ENCODE measurements around the gene MAPRE3. TPM values are rescaled to one million over a fixed set of nuclear protein-coding genes. Genes with fewer than 3 reads are reported as not detected.

Gene MAPRE3
- total RNA-seq, 2 donors from 2014 or later: 5.0 to 5.8 TPM

DNA sequence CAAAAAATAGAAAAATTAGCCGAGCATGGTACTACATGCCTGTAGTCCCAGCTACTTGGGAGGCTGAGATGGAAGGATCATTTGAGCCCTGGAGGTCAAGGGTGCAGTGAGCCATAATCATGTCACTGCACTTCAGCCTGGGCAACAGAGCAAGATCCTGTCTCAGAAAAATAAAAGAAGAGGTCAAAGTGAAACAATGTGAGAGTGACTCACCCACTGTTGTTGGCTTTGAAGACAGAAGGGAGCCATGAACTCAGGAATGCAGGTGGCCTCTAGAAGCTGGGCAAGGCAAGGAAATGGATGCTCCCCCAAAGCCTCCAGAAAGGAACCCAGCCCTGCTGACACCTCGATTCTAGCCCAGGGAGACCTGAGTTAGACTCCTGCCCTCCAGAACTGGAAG lies 58.6 kb downstream of the MAPRE3 start:
- Mint-ChIP-seq H3K27me3 (no peaks in the 10 kb centered on the region), H3K36me3 (ENCODE audit: low read depth) (no peaks in the 10 kb centered on the region), H3K4me1 (peaks cover 29% of the 10 kb centered on the region), H3K4me3 (no peak overlapping the region), H3K27ac (no peak overlapping the region)
- H3K9me3 ChIP-seq (ENCODE audit: control insufficient read depth, low read length, poor library complexity, severe bottlenecking): no peaks in the 10 kb centered on the region
- DNase-seq (no peak), ATAC-seq (no peak)

DNA sequence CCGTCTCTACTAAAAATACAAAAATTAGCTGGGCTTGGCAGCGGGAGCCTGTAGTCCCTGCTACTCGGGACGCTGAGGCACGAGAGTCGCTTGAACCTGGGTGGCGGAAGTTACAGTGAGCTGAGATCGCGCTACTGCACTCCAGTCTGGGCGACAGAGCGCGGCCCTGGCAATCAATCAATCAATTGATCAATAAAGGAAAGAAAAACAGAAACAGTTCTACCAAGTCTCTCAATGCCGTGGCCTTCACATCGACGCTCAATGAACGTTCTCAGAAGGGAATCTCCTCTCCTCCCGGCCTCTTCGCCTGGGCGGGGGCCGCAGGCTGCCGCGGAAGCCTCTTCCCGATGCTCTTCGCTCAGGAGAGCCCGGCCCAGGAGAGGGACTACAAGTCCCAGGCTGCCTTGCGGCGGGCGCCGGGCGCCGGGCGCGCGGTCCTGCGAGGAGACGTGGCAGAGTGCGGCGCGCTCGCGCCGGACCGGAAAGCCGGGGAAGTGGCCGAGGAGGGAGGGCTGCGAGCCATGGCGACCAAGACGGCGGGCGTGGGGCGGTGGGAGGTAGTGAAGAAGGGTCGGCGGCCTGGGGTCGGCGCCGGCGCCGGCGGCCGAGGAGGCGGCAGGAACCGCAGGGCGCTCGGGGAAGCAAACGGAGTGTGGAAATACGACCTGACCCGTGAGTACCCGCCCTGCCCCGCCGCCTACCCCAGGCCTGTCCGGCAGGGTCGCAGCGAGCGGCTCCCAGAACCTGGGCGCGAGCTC lies 62.2 kb downstream of the MAPRE3 start, which contains the start of gene TMEM214:
TSS of gene TMEM214 (plus strand) at position 471 of the 758 bp plus-strand sequence. CDS start at position 522, 51 bp downstream.
- ATAC-seq: peak; percentile 98

DNA sequence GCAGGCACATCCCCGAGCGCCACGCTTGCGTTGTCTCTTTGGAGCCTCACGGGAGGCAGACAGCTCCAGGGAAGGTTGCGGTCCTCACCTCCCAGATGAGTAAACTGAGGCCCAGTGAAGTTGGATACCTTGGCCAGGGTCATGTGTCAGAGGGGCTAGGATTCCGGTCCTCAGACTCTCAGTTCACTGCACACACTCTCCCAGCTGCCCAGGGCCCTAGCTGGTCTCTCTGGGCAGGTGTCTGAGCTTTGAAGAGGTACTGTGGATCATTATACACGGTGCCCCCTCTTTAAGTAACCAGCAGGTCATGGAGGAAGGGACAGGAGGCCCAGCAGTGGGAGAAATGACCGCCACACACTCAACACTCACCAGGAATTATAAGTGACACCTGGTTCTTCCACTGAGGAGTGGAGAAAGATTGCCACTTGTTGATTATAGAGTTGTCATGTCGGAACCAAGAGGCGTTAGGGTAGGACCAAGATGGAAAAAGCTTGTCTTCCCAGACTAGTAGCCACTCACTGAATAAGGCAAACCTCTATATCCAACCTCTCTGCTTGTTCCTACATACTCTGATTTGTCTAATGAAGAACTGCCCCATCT lies 62.9 kb downstream of the MAPRE3 start:
- no peaks in the 10 kb centered on the region for H3K9me3 ChIP-seq (ENCODE audit: control insufficient read depth, low read length, poor library complexity, severe bottlenecking)
- H3K36me3 Mint-ChIP-seq (ENCODE audit: low read depth): no peaks in the 10 kb centered on the region
- H3K27ac Mint-ChIP-seq: peak overlapping the region; percentile 88
- H3K4me1 Mint-ChIP-seq: peaks cover 35% of the 10 kb centered on the region
- no peak for DNase-seq
- peak overlapping the region; percentile 96 for H3K4me3 Mint-ChIP-seq
- ATAC-seq: no peak
- no peaks in the 10 kb centered on the region for H3K27me3 Mint-ChIP-seq

More for the DNA sequence above, 62.2 kb downstream of the MAPRE3 start, which contains the start of gene TMEM214:
- H3K4me1 Mint-ChIP-seq: peaks cover 39% of the 10 kb centered on the region
- peak; percentile 62 to 72 (median 68) for DNase-seq
- peak within 1 kb of the TSS; percentile 96 for H3K4me3 Mint-ChIP-seq
- no peaks in the 10 kb centered on the region for H3K36me3 Mint-ChIP-seq (ENCODE audit: low read depth)
- H3K9me3 ChIP-seq (ENCODE audit: control insufficient read depth, low read length, poor library complexity, severe bottlenecking): no peaks in the 10 kb centered on the region
- no peaks in the 10 kb centered on the region for H3K27me3 Mint-ChIP-seq
- peak within 1 kb of the TSS; percentile 88 for H3K27ac Mint-ChIP-seq

DNA sequence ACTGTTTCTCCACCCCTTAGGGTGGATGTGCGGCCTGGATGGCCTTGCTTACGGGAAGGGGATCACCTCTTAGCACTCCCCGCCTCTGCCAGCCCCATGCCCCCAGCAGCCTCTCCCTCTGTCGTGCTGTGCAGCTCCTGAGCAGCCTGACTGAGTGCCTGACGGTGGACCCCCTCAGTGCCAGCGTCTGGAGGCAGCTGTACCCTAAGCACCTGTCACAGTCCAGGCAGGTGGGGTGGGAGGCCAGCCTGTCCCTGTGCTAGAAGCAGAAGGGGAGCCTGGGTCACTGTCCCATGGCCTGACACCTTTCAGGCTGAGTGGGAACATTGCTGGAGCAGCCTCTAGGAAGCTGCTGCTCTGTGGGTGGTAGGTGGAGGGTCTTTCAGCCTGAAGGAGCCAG lies 67.6 kb downstream of the MAPRE3 start:
- no peak for ATAC-seq
- Mint-ChIP-seq H3K27me3 (no peaks in the 10 kb centered on the region), H3K4me1 (peaks cover 25% of the 10 kb centered on the region), H3K4me3 (no peak overlapping the region), H3K36me3 (ENCODE audit: low read depth) (peaks cover 6% of the 10 kb centered on the region), H3K27ac (no peak overlapping the region)
- DNase-seq: no peak
- H3K9me3 ChIP-seq (ENCODE audit: control insufficient read depth, low read length, poor library complexity, severe bottlenecking): no peaks in the 10 kb centered on the region

DNA sequence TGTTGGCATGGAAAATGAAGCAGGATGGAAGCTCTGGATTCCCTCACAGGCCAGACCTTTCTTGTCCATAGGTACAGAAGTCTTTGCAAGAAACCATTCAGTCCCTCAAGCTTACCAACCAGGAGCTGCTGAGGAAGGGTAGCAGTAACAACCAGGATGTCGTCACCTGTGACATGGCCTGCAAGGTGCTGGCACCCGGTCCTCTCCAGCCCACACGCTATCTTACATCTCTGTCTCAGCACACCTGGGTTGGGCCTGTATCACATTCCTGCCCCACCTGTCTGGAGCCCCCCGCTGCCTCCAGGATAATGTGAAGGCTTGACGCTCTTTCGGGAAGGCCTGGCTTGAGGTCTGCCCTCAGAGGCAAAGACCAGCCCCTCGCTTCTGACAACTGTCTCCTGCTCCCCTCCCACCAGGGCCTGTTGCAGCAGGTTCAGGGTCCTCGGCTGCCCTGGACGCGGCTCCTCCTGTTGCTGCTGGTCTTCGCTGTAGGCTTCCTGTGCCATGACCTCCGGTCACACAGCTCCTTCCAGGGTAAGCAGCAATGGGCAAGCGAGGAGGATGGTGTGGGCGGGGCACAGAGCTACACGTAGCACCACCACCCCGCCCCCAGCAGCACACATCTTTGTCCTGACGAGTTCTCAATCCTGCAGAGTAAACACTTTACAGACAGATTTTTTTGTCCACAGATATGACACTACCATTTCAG lies 68.3 kb downstream of the MAPRE3 start:
- no peak for DNase-seq
- no peaks in the 10 kb centered on the region for H3K9me3 ChIP-seq (ENCODE audit: control insufficient read depth, low read length, poor library complexity, severe bottlenecking)
- ATAC-seq: no peak
- peaks cover 20% of the 10 kb centered on the region for H3K4me1 Mint-ChIP-seq
- no peaks in the 10 kb centered on the region for H3K27me3 Mint-ChIP-seq
- no peak overlapping the region for H3K27ac Mint-ChIP-seq
- H3K36me3 Mint-ChIP-seq (ENCODE audit: low read depth): peaks cover 6% of the 10 kb centered on the region
- H3K4me3 Mint-ChIP-seq: no peak overlapping the region

DNA sequence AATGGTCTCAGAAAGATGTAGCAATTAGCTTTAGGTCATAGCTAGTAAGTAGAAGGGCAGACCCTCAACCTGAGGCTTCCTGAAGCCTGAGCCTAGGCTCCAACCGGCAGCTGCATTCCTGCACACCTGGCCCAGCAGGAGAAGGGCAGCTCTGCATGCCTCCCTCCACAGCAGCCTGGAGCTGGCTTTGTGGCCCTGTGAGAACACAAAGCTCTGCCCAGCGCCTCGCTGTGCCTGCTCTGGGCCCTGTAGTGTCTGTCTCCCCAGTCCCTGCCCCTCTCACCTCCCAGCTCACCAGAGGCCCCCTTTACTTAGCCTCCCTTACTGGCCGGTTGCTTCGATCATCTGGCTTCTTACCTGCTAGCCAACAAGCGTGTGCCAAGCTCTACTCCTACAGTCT lies 69.0 kb downstream of the MAPRE3 start:
- H3K9me3 ChIP-seq (ENCODE audit: control insufficient read depth, low read length, poor library complexity, severe bottlenecking): no peaks in the 10 kb centered on the region
- Mint-ChIP-seq H3K4me1 (peaks cover 15% of the 10 kb centered on the region), H3K4me3 (no peak overlapping the region), H3K36me3 (ENCODE audit: low read depth) (peaks cover 6% of the 10 kb centered on the region), H3K27me3 (no peaks in the 10 kb centered on the region), H3K27ac (no peak overlapping the region)
- no peak for ATAC-seq
- no peak for DNase-seq

DNA sequence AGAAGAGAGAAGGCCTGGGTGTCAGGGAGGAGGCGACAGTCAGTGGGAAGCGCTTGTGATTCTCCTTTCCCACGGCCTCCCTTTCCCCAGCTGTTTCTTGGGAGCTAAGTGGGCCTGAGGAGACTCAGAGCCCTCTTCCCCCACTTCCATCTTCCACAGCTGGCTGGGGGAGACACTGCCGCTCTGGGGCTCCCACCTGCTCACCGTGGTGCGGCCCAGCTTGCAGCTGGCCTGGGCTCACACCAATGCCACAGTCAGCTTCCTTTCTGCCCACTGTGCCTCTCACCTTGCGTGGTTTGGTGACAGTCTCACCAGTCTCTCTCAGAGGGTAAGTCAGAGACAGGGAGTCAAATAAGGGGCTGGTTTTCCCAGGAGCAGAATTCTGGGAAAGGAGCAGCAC lies 69.4 kb downstream of the MAPRE3 start:
- peaks cover 6% of the 10 kb centered on the region for H3K36me3 Mint-ChIP-seq (ENCODE audit: low read depth)
- DNase-seq: no peak

DNA sequence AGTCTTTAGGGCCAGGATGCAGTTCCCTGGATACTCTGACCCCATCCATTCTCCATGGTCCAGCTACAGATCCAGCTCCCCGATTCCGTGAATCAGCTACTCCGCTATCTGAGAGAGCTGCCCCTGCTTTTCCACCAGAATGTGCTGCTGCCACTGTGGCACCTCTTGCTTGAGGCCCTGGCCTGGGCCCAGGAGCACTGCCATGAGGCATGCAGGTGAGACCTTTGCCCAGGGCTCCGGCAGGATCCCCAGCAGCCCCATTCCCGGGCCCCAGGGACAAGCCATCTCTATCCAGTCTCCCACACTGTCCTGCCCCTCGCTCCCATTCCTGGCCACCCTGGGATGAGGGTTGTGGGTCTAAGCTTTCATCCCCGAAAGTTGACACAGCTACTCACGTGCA lies 69.8 kb downstream of the MAPRE3 start:
- H3K36me3 Mint-ChIP-seq (ENCODE audit: low read depth): peaks cover 6% of the 10 kb centered on the region
- no peaks in the 10 kb centered on the region for H3K27me3 Mint-ChIP-seq
- H3K27ac Mint-ChIP-seq: no peak overlapping the region
- ATAC-seq: no peak
- H3K4me1 Mint-ChIP-seq: peaks cover 10% of the 10 kb centered on the region
- no peaks in the 10 kb centered on the region for H3K9me3 ChIP-seq (ENCODE audit: control insufficient read depth, low read length, poor library complexity, severe bottlenecking)
- no peak overlapping the region for H3K4me3 Mint-ChIP-seq
- DNase-seq: no peak

More for the DNA sequence above, 69.4 kb downstream of the MAPRE3 start:
- Mint-ChIP-seq H3K27me3 (no peaks in the 10 kb centered on the region), H3K27ac (no peak overlapping the region), H3K4me1 (peaks cover 15% of the 10 kb centered on the region), H3K4me3 (no peak overlapping the region)
- ATAC-seq: no peak
- no peaks in the 10 kb centered on the region for H3K9me3 ChIP-seq (ENCODE audit: control insufficient read depth, low read length, poor library complexity, severe bottlenecking)

DNA sequence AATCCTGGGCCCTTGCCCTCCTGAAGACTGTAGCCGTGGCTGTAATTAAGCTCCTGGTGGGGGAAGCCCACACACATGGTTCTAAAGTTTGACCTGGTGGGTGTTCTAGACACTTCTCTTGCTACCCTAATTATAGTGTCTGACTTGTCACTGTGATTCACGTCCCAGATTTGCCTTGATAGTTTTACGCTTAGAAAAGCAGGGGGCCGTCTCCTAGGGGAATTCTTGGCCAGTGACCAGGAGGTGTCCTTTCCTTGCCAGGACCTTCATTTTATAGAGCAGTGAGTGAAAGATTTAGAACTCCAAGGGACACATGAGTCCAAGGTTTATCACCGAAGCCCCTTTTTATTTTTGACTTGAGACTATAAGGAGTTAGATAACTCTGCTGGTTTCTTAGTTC lies 71.3 kb downstream of the MAPRE3 start:
- no peak for ATAC-seq
- H3K9me3 ChIP-seq (ENCODE audit: control insufficient read depth, low read length, poor library complexity, severe bottlenecking): no peaks in the 10 kb centered on the region
- Mint-ChIP-seq H3K36me3 (ENCODE audit: low read depth) (peaks cover 6% of the 10 kb centered on the region), H3K27ac (peak overlapping the region; percentile 68), H3K27me3 (no peaks in the 10 kb centered on the region), H3K4me1 (peaks cover 5% of the 10 kb centered on the region), H3K4me3 (no peak overlapping the region)
- no peak for DNase-seq

DNA sequence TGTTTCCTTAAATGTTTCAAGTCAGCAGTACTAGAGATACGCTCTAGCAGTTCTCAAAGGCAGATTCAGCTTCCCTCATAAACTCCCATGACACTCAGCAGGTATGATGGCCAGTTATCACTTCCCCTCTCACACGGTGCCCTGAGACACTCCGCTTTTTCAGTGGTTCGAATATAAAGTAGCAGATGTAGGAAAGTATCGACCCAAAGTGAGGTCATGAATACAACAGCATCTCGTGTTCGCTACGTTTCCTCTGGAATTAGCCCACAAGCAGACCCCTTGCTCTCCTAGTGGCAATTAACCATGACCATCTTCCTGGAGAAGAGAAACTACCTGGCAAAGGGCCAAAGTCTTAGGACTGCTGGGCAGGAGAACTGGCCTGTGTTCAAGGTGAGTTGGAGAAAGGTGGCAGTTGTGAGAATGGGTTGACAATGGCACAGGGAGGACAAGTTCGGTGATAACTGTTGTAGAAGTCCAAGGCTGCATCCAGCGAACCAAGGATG lies 71.8 kb downstream of the MAPRE3 start:
- DNase-seq (no peak), ATAC-seq (peak; percentile 78)
- peak overlapping the region; percentile 68 for H3K27ac Mint-ChIP-seq
- no peak overlapping the region for H3K4me3 Mint-ChIP-seq
- H3K9me3 ChIP-seq (ENCODE audit: control insufficient read depth, low read length, poor library complexity, severe bottlenecking): no peaks in the 10 kb centered on the region
- H3K4me1 Mint-ChIP-seq: peaks cover 5% of the 10 kb centered on the region
- no peaks in the 10 kb centered on the region for H3K27me3 Mint-ChIP-seq
- H3K36me3 Mint-ChIP-seq (ENCODE audit: low read depth): peaks cover 6% of the 10 kb centered on the region

DNA sequence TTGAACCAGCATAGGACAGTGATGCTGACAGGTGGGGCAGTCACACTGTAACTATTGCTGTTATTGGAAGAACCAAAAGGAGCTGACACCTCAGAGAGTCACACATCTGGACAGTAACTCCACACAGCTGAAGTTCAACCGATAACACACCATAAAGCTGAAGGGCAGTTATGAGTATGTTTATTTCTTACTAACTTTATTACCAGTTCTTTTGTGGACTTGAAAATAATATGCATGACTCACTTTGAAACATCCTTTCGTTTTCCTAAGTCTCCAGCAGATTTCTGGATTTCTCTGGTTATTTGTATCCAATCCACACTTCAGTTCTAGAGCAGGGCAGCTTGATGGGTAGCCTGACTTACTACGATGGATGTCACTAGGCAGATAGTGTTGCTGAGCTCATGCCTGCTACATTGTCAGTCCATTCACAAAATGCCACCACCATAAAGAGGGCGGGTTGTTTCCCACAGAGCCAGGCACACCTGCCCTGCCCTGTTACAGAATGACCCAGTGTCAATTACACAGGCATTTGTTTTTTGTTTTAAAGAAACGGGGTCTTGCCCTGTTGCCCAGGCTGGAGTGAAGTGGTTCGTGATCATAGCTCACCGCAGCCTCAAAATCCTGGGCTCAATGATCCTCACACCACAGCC lies 72.7 kb downstream of the MAPRE3 start:
- H3K4me1 Mint-ChIP-seq: peaks cover 8% of the 10 kb centered on the region
- no peak overlapping the region for H3K4me3 Mint-ChIP-seq
- ATAC-seq: no peak
- peaks cover 6% of the 10 kb centered on the region for H3K36me3 Mint-ChIP-seq (ENCODE audit: low read depth)
- no peaks in the 10 kb centered on the region for H3K27me3 Mint-ChIP-seq
- H3K27ac Mint-ChIP-seq: no peak overlapping the region
- H3K9me3 ChIP-seq (ENCODE audit: control insufficient read depth, low read length, poor library complexity, severe bottlenecking): no peaks in the 10 kb centered on the region
- no peak for DNase-seq

DNA sequence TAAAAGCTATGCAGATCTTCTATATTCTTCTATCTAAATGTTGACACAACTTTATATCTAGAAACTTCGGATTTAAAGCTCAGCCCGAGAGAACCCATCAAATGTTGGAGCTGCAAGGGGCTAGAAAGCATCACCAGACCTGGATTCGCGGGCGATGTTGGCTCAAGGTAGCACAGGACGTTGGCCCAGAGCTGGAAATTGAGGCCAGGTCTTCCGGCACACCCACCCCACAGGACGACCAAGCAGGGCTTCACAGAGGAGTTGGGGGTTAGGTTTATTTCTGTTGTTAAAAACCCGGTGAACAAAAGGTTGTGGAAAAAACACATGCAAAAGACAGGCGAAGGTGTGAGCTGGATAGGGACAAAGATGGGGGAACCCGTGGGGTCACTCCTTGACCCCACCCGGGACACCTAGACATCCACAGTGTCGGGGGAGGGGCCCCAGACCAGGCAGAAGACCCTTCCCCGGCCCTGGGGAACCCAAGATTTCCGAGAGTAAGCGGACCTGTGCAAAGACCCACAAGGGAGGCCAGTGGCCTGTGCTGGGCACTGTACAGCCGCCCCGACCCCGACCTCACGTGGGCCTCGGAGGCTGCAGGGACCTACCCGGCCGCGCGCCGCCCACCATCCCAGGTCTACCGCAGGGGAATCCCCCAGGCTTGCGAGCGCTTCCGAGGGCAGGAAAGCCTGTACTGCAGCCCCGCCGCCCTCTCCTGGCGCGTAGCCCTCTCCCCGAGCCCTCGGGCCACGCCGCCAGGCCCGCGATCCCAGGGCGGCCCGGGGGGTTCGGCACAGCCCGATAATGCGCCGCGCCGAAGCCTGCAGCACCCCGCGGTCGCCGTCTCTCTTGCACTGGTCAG lies 79.2 kb downstream of the MAPRE3 start:
- DNase-seq (peak; percentile 41 to 59 (median 52)), ATAC-seq (peak; percentile 31)
- Mint-ChIP-seq H3K36me3 (ENCODE audit: low read depth) (peaks cover 3% of the 10 kb centered on the region), H3K27ac (peak overlapping the region; percentile 98), H3K27me3 (peaks cover 5% of the 10 kb centered on the region), H3K4me1 (peaks cover 29% of the 10 kb centered on the region), H3K4me3 (peak overlapping the region; percentile 86)
- H3K9me3 ChIP-seq (ENCODE audit: control insufficient read depth, low read length, poor library complexity, severe bottlenecking): no peaks in the 10 kb centered on the region

Measured in T-helper 17 cell (primary cell).